ENCODE measurements around the gene COG2.

COG2 gene

DNA sequence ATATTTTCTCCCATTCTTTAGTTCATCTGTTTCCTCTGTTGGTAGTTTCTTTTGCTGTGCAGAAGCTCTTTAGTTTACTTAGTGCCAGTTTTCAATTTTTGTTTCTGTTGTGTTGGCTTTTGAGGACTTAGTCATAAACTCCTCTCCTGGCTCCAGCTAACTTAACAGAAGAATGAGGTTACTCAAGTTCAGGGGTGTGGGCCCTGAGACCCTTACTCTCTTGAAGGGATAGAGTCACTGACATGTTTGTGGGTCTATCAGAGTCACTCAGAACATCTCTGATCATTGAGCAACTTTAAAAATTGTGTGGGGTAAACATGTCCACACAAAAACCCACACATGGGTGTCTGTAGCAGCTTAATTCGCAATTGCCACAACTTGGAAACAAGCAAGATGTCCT is 57.4 kb downstream of the COG2 start:
- no peaks in the 10 kb centered on the region for H3K4me1 ChIP-seq (ENCODE audit: control insufficient read depth, insufficient read depth, low read length)
- no peaks in the 10 kb centered on the region for H3K27me3 ChIP-seq (ENCODE audit: control insufficient read depth in 1 of 2, insufficient read depth in 2 of 2, low read length in 2 of 2)
- H3K27ac ChIP-seq (ENCODE audit: low read length), result no peak overlapping the region
- no peak overlapping the region for H3K9ac ChIP-seq (ENCODE audit: low read length in 2 of 2)
- H3K9me3 ChIP-seq (ENCODE audit: control insufficient read depth in 2 of 2, low read length in 2 of 2), result no peaks in the 10 kb centered on the region
- no peak overlapping the region for H3K4me3 ChIP-seq (ENCODE audit: low read length in 2 of 2)
- no peaks in the 10 kb centered on the region for H3K36me3 ChIP-seq (ENCODE audit: control insufficient read depth in 2 of 2, insufficient read depth in 2 of 2, low read length in 2 of 2)

DNA sequence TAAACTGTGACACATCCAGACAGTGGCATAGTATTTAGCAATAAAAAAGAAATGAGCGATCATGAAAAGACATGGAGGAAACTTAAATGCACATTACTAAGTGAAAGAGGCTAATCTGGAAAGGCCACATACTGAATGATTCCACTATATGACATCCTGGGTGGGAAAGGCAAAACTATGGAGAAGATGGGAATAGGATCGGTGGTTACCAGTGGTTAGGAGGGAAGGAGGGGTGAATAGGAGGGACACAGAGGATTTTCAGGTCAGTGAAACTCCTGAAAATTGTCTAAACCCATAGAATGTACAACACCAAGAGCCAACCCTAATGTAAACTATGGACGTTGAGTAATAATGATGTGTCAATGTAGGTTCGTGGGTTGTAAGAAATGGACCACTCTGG is 57.9 kb downstream of the COG2 start:
- no peaks in the 10 kb centered on the region for H3K4me1 ChIP-seq (ENCODE audit: control insufficient read depth, insufficient read depth, low read length)
- no peaks in the 10 kb centered on the region for H3K36me3 ChIP-seq (ENCODE audit: control insufficient read depth in 2 of 2, insufficient read depth in 2 of 2, low read length in 2 of 2)
- H3K4me3 ChIP-seq (ENCODE audit: low read length in 2 of 2), result no peak overlapping the region
- H3K9ac ChIP-seq (ENCODE audit: low read length in 2 of 2), result no peak overlapping the region
- H3K27me3 ChIP-seq (ENCODE audit: control insufficient read depth in 1 of 2, insufficient read depth in 2 of 2, low read length in 2 of 2), result no peaks in the 10 kb centered on the region
- H3K27ac ChIP-seq (ENCODE audit: low read length), result no peak overlapping the region
- H3K9me3 ChIP-seq (ENCODE audit: control insufficient read depth in 2 of 2, low read length in 2 of 2), result no peaks in the 10 kb centered on the region

GRCh38 chr1:230701434-230701833 is 59.2 kb downstream of the COG2 start:
- no peaks in the 10 kb centered on the region for H3K9me3 ChIP-seq (ENCODE audit: control insufficient read depth in 2 of 2, low read length in 2 of 2)
- no peak overlapping the region for H3K9ac ChIP-seq (ENCODE audit: low read length in 2 of 2)
- H3K4me3 ChIP-seq (ENCODE audit: low read length in 2 of 2), result no peak overlapping the region
- H3K27ac ChIP-seq (ENCODE audit: low read length), result no peak overlapping the region
- H3K36me3 ChIP-seq (ENCODE audit: control insufficient read depth in 2 of 2, insufficient read depth in 2 of 2, low read length in 2 of 2), result no peaks in the 10 kb centered on the region
- H3K27me3 ChIP-seq (ENCODE audit: control insufficient read depth in 1 of 2, insufficient read depth in 2 of 2, low read length in 2 of 2), result no peaks in the 10 kb centered on the region
- no peaks in the 10 kb centered on the region for H3K4me1 ChIP-seq (ENCODE audit: control insufficient read depth, insufficient read depth, low read length)

DNA sequence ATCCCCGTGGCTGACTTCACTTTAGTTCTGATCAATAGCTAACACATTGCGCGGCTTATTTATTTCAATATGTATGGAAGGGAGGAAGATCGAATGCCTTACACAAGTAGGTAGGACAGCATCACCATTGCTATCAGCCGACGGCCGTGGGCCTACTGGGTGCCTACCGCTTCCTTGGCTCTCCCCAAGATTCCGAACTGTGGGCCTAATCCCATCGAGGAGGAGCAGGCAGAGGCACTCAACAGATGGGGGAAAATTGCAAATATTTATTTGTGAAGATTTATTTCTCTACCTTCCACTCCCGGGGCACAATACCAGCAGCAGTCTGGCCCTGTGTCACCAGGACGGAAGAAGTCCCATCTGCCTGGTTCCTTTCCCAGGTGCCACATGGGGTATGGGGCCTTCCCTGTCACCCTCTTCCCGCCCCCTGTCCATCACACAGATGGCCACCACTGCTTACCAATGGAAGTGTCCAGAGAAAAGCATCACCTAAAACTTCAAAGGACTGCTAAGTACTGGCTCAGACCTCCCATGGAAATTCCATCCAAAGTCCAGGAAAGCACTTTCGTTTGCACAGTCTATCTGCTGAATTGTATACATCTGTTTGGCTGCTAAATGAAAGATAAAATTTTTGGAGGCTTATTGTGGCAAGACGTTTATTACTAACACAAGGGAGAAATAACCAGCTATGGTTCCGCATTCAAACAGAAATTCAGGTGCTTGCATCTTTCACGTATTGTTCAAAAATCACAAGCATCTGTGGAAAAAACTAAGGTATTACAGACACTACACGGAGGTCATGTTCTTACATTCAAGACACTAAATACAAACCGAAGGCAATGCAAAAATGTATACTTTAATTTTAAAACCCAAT is 59.9 kb downstream of the COG2 start:
- no peaks in the 10 kb centered on the region for H3K4me1 ChIP-seq (ENCODE audit: control insufficient read depth, insufficient read depth, low read length)
- no peaks in the 10 kb centered on the region for H3K9me3 ChIP-seq (ENCODE audit: control insufficient read depth in 2 of 2, low read length in 2 of 2)
- H3K27ac ChIP-seq (ENCODE audit: low read length), result no peak overlapping the region
- H3K27me3 ChIP-seq (ENCODE audit: control insufficient read depth in 1 of 2, insufficient read depth in 2 of 2, low read length in 2 of 2), result no peaks in the 10 kb centered on the region
- no peak overlapping the region for H3K4me3 ChIP-seq (ENCODE audit: low read length in 2 of 2)
- H3K36me3 ChIP-seq (ENCODE audit: control insufficient read depth in 2 of 2, insufficient read depth in 2 of 2, low read length in 2 of 2), result no peaks in the 10 kb centered on the region
- H3K9ac ChIP-seq (ENCODE audit: low read length in 2 of 2), result no peak overlapping the region

GRCh38 chr1:230702934-230703678 is 60.8 kb downstream of the COG2 start:
- no peaks in the 10 kb centered on the region for H3K4me1 ChIP-seq (ENCODE audit: control insufficient read depth, insufficient read depth, low read length)
- no peaks in the 10 kb centered on the region for H3K9me3 ChIP-seq (ENCODE audit: control insufficient read depth in 2 of 2, low read length in 2 of 2)
- no peak overlapping the region for H3K9ac ChIP-seq (ENCODE audit: low read length in 2 of 2)
- no peak overlapping the region for H3K27ac ChIP-seq (ENCODE audit: low read length)
- H3K4me3 ChIP-seq (ENCODE audit: low read length in 2 of 2), result no peak overlapping the region
- H3K36me3 ChIP-seq (ENCODE audit: control insufficient read depth in 2 of 2, insufficient read depth in 2 of 2, low read length in 2 of 2), result no peaks in the 10 kb centered on the region
- H3K27me3 ChIP-seq (ENCODE audit: control insufficient read depth in 1 of 2, insufficient read depth in 2 of 2, low read length in 2 of 2), result no peaks in the 10 kb centered on the region

DNA sequence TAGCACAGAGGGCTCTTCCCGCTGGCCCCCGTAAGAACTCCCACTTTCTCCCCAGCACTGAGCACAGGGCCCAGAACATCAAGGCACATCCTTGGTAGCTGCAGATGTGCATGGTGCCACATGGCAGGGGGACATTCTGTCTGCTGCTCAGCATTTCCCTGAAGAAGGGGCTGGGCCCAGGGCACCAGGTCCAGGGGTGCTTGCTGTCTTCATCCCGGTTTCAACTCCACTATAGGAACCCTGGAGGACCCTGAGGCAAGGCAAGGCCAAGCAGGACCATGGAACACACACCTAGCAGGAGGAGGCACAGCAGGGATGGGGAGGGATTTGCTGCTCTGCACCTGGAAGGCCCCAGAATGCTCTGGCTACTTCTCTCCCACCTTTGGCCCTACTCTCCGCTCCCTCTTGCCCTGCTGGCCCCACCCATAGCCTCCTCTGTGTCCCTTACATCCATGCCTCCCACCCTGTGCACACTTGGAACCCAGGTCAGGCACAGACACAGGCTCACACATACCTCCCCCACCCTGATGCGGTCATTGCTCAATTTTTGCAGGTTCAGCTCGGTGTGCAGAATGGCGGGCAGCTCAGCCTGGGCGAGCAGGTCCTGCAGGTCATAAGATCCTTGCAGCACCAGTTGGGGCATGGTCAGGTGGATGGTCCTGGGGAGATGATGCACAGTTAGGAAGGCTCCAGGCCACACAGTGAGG is 61.6 kb downstream of the COG2 start:
- H3K9me3 ChIP-seq (ENCODE audit: control insufficient read depth in 2 of 2, low read length in 2 of 2), result no peaks in the 10 kb centered on the region
- no peaks in the 10 kb centered on the region for H3K4me1 ChIP-seq (ENCODE audit: control insufficient read depth, insufficient read depth, low read length)
- H3K27ac ChIP-seq (ENCODE audit: low read length), result no peak overlapping the region
- no peaks in the 10 kb centered on the region for H3K36me3 ChIP-seq (ENCODE audit: control insufficient read depth in 2 of 2, insufficient read depth in 2 of 2, low read length in 2 of 2)
- H3K9ac ChIP-seq (ENCODE audit: low read length in 2 of 2), result no peak overlapping the region
- H3K4me3 ChIP-seq (ENCODE audit: low read length in 2 of 2), result no peak overlapping the region
- H3K27me3 ChIP-seq (ENCODE audit: control insufficient read depth in 1 of 2, insufficient read depth in 2 of 2, low read length in 2 of 2), result no peaks in the 10 kb centered on the region

- Histone ChIP-seq H3K4me3 (ENCODE audit: low read length in 2 of 2) (no peak overlapping the region), H3K9me3 (ENCODE audit: control insufficient read depth in 2 of 2, low read length in 2 of 2) (no peaks in the 10 kb centered on the region), H3K36me3 (ENCODE audit: control insufficient read depth in 2 of 2, insufficient read depth in 2 of 2, low read length in 2 of 2) (no peaks in the 10 kb centered on the region), H3K27me3 (ENCODE audit: control insufficient read depth in 1 of 2, insufficient read depth in 2 of 2, low read length in 2 of 2) (no peaks in the 10 kb centered on the region), H3K4me1 (ENCODE audit: control insufficient read depth, insufficient read depth, low read length) (no peaks in the 10 kb centered on the region), H3K9ac (ENCODE audit: low read length in 2 of 2) (no peak overlapping the region), H3K27ac (ENCODE audit: low read length) (no peak overlapping the region)
Observed at GRCh38 chr1:230704830-230705229, 62.5 kb downstream of the COG2 start.

GRCh38 chr1:230705289-230706019 is 63.2 kb downstream of the COG2 start:
- Histone ChIP-seq H3K9me3 (ENCODE audit: control insufficient read depth in 2 of 2, low read length in 2 of 2) (no peaks in the 10 kb centered on the region), H3K27me3 (ENCODE audit: control insufficient read depth in 1 of 2, insufficient read depth in 2 of 2, low read length in 2 of 2) (no peaks in the 10 kb centered on the region), H3K27ac (ENCODE audit: low read length) (no peak overlapping the region), H3K9ac (ENCODE audit: low read length in 2 of 2) (no peak overlapping the region), H3K36me3 (ENCODE audit: control insufficient read depth in 2 of 2, insufficient read depth in 2 of 2, low read length in 2 of 2) (no peaks in the 10 kb centered on the region), H3K4me3 (ENCODE audit: low read length in 2 of 2) (no peak overlapping the region), H3K4me1 (ENCODE audit: control insufficient read depth, insufficient read depth, low read length) (no peaks in the 10 kb centered on the region)

DNA sequence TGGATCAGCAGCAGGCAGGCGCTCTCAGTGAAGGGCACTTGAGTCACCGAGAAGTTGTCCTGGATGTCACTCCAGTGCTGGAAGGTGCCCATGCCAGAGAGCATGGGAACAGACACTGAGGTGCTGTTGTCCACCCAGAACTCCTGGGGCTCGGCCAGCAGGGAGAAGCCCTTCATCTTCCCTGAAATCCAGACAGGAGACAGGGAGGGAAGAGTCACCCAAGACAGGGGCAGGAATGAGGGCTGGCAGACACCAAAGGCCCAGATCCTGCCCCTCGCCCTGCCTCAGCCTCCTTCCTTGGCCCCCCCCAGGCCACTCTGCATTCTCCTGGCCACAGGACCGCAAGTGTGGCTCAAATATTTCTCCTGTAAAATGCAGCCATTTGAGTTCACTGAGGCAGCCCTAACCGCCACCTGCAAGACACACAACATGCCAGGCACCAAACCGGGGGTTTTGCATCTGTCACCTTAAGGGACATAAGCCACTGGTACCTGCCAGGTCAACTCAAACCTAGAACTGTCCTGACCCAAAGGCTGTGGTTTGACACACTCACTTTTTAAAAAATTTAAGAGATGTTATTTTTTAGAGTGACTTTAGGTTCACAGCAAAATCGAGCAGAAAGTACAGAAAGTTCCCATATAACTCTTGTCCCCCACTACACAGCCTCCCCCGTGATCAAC is 63.9 kb downstream of the COG2 start:
- Histone ChIP-seq H3K4me1 (ENCODE audit: control insufficient read depth, insufficient read depth, low read length) (no peaks in the 10 kb centered on the region), H3K9me3 (ENCODE audit: control insufficient read depth in 2 of 2, low read length in 2 of 2) (no peaks in the 10 kb centered on the region), H3K36me3 (ENCODE audit: control insufficient read depth in 2 of 2, insufficient read depth in 2 of 2, low read length in 2 of 2) (no peaks in the 10 kb centered on the region), H3K27me3 (ENCODE audit: control insufficient read depth in 1 of 2, insufficient read depth in 2 of 2, low read length in 2 of 2) (no peaks in the 10 kb centered on the region), H3K27ac (ENCODE audit: low read length) (no peak overlapping the region), H3K4me3 (ENCODE audit: low read length in 2 of 2) (no peak overlapping the region), H3K9ac (ENCODE audit: low read length in 2 of 2) (no peak overlapping the region)

Data from stomach smooth muscle (tissue), 2 donors.